SIG-M5 treated with dmso at 0.1 percent for 504 hours (cell line): ENCODE measurements around the gene COL20A1.
"Not testable (repeated sequence)": the region's sequence is repeated elsewhere in the genome, so short reads cannot be mapped to it uniquely, and the experiment has no call there.

Experiments
- DNase-seq: peaks from one replicate; lab custom pipeline; 2025; ENCODE audit not compliant: unreplicated experiment; lab: John Stamatoyannopoulos, UW

The COL20A1 gene

GRCh38 chr20:63292904-63293303, at the start of gene COL20A1:
Gene COL20A1, plus strand, starts transcription at chr20:63293186. Its CDS starts 1,922 bp downstream, at chr20:63295108.
- no peak for DNase-seq

GRCh38 chr20:63243604-63244247, 49.3 kb upstream of the COL20A1 start:
- DNase-seq = no peak

GRCh38 chr20:63244468-63244867, 48.5 kb upstream of the COL20A1 start:
- no peak for DNase-seq

GRCh38 chr20:63246490-63247288, 46.3 kb upstream of the COL20A1 start:
- no peak for DNase-seq

GRCh38 chr20:63247671-63248228, 45.2 kb upstream of the COL20A1 start:
- no peak for DNase-seq

GRCh38 chr20:63248835-63249591, 44.0 kb upstream of the COL20A1 start:
- DNase-seq = no peak

- DNase-seq = no peak
These were observed 43.1 kb upstream of the COL20A1 start for GRCh38 chr20:63249891-63250290.

GRCh38 chr20:63251350-63251749, 41.6 kb upstream of the COL20A1 start:
- not testable (repeated sequence) for DNase-seq

- no peak for DNase-seq
These were observed 40.7 kb upstream of the COL20A1 start for GRCh38 chr20:63252284-63252711.

GRCh38 chr20:63253065-63253437, 39.9 kb upstream of the COL20A1 start:
- DNase-seq = no peak

- no peak for DNase-seq
These were observed 39.4 kb upstream of the COL20A1 start for GRCh38 chr20:63253438-63254231.

- DNase-seq = no peak
These were observed 38.8 kb upstream of the COL20A1 start, which contains the start of gene NKAIN4 for GRCh38 chr20:63254232-63254605. Gene NKAIN4, minus strand, starts transcription at chr20:63254463. Its CDS starts 13 bp downstream, at chr20:63254450.

GRCh38 chr20:63254606-63255384, 38.2 kb upstream of the COL20A1 start:
- DNase-seq = no peak

GRCh38 chr20:63255931-63256704, 36.9 kb upstream of the COL20A1 start:
- no peak for DNase-seq

- DNase-seq = no peak
These were observed 36.0 kb upstream of the COL20A1 start for GRCh38 chr20:63256954-63257353.

GRCh38 chr20:63257629-63258028, 35.4 kb upstream of the COL20A1 start:
- no peak for DNase-seq

GRCh38 chr20:63258781-63259180, 34.2 kb upstream of the COL20A1 start:
- no peak for DNase-seq

GRCh38 chr20:63259734-63260460, 33.1 kb upstream of the COL20A1 start:
- DNase-seq = no peak
